KOPT-K1 (cell line): ENCODE results near the gene CRACR2A.

ENCODE experiments used
- H3K27ac ChIP-seq: fragments of 200-600 bp; sonication (generic); 2 replicates; pipeline ENCODE4 v1.5.1; 2016; ENCODE audit warnings: antibody characterized with exemption, mild to moderate bottlenecking, low read depth, low read length; ENCODE audit not compliant: poor library complexity, severe bottlenecking
- H3K36me3 ChIP-seq: fragments of 200-600 bp; sonication (generic); 2 replicates; pipeline ENCODE4 v1.5.1; 2017; ENCODE audit warnings: antibody characterized with exemption, mild to moderate bottlenecking, low read length, moderate library complexity; ENCODE audit not compliant: insufficient read depth
- H3K9me3 ChIP-seq: fragments of 200-600 bp; sonication (generic); 2 replicates; pipeline ENCODE4 v1.5.1; 2017; ENCODE audit warnings: antibody characterized with exemption, low read length, mild to moderate bottlenecking; ENCODE audit not compliant: insufficient read depth, poor library complexity, severe bottlenecking

CRACR2A gene

DNA sequence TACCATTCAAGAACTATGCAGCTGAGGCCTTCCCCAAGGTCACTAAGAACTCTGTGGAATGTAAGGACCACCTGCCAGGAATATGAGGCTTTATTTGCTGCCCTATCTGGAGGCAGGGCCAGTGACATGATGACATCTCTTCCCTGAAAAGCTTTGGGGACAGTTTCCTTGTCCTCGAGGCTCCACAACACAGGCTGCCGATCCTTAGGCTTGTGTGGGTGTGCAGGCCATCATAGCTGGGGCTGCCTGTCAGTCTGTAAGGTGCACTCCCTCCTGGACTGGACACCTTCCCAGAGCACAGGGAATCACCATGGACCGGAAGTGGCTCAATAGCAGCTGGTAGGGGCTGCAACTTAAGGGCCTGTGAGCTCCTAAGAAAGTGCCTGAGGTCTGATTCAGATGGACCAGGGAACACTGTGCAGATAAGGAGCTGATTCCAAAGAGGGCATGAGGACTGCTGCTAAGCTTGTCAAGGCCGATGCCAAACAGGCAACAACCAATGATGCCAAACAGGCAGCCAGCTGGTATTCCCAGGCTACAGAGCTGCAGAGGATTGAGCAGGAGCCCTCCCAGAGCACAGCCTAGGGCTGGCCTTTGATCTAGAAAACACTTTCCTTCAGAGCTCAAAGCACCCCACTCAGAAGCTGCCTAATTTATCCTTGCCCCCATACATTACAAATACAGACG, 84.3 kb downstream of the CRACR2A start:
- no peaks in the 10 kb centered on the region for H3K9me3 ChIP-seq
- peaks cover 86% of the 10 kb centered on the region for H3K36me3 ChIP-seq
- H3K27ac ChIP-seq: no peak overlapping the region

DNA sequence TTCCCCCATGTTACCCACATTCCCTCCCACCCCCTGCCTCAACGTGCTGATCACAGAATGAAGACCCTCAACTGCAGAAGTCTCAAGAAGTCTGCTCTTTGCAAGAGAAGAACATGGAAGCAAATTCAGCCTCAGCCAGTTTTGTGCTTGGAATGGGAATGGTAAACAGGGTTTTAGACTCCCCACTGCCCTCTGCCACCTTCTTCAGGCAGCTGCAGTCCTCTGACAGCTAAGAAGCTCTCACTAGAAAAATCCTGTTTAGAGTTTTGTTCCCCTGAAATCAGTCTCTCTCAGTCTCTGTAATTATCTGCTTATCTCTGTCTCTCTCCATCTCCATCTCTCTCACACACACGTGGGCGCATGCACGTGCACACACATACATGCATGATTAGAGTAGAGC, 85.4 kb downstream of the CRACR2A start:
- H3K36me3 ChIP-seq: peaks cover 81% of the 10 kb centered on the region
- no peaks in the 10 kb centered on the region for H3K9me3 ChIP-seq
- H3K27ac ChIP-seq: no peak overlapping the region

DNA sequence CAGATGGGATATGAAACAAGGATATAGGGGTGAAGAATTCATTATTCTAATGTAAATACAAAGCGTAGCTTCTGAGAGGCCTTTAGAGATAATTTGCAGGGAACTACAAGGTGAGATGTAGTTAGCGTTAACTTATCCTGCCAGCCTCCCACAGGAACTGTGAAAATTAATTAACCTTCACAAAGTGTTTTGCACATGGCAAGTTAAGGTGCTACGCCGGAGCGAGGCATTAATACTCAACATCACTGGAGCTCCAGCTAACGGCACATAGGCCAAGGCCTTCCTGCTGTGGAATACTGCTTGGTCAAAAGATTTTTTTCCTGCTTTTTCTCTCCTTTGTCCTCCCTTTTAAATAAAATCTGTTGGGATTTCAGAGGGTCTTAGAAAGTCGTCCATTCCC, 86.5 kb downstream of the CRACR2A start:
- Histone ChIP-seq H3K27ac (no peak overlapping the region), H3K36me3 (peaks cover 79% of the 10 kb centered on the region), H3K9me3 (no peaks in the 10 kb centered on the region)

DNA sequence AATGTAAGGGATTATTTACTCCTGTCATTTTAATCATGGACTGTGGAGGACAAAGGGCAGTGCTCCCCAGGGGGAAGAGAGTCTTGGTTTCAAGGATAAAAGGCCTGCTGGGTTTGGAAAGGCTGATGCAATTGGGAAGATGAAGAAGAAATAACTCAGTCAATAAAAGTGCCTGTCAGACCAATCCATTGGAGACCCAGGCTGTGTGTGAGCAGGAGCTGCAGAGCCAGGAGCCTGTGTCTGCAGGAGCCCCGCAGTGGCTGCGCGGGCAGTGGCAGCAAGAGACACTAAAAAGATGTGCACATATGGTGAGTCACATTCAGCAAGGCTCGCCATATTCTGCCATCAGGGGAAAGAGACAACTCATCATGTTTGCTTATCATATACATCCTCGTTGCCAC, 90.4 kb downstream of the CRACR2A start:
- H3K27ac ChIP-seq: no peak overlapping the region
- peaks cover 73% of the 10 kb centered on the region for H3K36me3 ChIP-seq
- H3K9me3 ChIP-seq: no peaks in the 10 kb centered on the region

DNA sequence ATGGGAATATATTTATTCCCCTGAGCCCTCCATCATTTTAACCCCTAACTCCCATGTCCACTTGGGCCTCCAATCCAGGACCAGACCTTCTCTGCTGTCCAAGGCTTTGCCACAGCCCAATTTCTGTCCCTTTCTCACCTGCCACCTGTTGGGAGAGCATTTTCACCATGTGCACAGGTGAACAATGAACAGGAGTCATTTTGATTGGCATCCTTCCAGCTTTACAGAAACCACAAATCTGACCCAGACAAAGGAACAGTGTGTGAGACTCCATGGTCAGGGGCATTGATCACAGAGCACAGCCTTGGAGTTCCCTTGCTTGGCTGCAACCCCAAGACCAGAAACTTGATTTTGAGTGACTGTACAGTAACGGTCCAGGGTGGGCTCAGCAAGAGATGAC, 91.9 kb downstream of the CRACR2A start:
- peaks cover 69% of the 10 kb centered on the region for H3K36me3 ChIP-seq
- H3K9me3 ChIP-seq: no peaks in the 10 kb centered on the region
- H3K27ac ChIP-seq: no peak overlapping the region

DNA sequence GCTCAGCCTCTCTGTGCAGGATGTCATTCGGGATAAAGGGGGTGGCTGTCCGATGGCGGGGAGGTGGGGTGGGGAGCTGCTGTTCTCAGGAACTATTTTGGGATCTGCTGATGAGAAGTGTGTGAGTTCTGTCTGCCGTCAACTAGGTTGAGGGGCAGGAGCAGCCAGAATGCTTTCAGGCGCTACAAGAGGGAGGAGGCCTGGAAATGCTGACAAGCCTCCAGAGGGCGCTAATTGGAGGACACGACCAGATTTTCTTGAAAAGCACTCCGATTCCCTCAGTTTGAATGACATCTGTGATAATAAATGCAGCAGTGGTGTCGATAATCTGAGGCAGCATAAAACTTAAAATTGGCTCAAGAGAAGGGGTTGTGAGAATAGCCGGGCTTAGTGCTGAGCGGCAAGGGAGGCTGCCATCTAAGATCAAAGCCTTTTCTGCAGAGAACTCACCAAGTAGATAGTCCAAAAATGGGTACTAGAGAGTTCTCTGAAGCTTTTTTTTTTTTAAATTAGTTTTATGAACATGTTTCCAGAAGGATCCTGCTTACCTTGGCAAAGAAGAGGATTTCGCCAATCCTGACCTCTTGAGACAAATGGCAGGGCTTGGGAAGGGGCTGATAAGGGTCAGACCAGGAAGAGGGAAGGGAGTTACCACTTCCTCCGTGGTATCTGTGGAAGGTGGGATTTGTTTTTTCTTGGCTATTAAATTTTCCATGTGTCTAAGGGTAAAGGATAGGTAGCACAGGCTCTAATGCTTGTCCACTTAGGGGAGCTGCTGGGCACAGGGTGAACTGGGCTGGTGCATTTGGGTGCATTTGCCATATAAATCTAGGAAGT, 94.4 kb downstream of the CRACR2A start:
- Histone ChIP-seq H3K36me3 (peaks cover 77% of the 10 kb centered on the region), H3K27ac (no peak overlapping the region), H3K9me3 (no peaks in the 10 kb centered on the region)

DNA sequence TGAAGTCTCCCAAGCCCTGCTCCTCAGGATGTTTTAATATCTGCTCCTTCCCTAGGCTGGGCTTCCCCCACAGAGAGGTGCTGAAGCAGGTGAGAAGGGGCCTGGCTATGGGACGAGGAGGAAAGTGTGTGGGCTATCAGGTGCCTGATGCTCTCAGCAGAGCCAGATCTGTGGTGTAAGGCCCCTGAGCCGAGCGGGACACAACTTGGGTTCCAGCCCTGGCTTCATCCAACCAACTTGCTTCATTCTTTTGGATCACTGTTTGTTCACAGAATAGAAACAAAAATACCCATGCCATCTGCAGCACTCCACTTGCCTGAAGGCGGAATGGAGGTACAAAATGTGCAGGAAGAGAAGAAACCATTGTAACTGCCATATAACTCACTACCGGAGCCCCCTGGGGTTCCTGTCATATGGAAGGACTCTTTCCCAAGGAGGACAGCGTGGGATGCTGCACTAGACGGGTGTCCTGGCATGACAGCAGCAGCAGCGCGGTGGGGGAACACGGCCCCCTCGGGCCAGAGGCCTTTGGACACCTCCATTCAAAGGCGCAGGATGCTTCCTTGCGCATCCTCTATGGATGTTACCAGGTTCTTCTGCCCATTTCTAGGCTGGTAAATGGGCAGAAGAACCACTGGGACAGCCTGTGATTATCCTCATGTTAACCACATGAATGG, 95.8 kb downstream of the CRACR2A start:
- H3K9me3 ChIP-seq: no peaks in the 10 kb centered on the region
- H3K36me3 ChIP-seq: peaks cover 82% of the 10 kb centered on the region
- H3K27ac ChIP-seq: no peak overlapping the region

DNA sequence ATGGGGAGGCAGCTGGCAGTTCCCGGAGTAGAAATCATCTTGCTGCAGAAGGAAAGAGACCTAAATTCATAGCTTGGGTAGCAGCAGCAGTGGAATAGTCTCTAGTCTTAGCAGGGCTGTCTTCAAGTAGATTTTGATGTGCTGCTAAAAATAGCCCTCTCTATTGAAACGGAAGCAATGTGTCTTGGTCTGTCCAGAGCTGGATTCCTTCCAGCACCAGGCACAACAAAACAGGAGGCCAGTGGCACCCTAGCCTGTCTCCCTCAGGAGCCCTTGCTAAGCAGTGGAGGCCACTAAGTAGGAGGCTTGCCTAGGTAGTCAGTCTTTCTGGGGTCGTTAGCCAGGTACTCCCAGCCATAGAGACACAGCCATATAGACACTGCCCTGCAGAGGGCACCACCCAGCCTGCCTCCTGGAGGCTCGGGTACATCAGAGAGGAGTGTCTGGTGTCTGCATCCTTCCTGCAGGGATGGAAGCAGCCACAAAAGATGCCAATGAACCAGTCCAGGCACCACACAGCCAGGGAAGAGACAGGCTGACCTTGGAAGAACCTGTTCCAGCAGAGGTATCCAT, 97.5 kb downstream of the CRACR2A start:
- H3K27ac ChIP-seq: no peak overlapping the region
- peaks cover 86% of the 10 kb centered on the region for H3K36me3 ChIP-seq
- H3K9me3 ChIP-seq: no peaks in the 10 kb centered on the region

DNA sequence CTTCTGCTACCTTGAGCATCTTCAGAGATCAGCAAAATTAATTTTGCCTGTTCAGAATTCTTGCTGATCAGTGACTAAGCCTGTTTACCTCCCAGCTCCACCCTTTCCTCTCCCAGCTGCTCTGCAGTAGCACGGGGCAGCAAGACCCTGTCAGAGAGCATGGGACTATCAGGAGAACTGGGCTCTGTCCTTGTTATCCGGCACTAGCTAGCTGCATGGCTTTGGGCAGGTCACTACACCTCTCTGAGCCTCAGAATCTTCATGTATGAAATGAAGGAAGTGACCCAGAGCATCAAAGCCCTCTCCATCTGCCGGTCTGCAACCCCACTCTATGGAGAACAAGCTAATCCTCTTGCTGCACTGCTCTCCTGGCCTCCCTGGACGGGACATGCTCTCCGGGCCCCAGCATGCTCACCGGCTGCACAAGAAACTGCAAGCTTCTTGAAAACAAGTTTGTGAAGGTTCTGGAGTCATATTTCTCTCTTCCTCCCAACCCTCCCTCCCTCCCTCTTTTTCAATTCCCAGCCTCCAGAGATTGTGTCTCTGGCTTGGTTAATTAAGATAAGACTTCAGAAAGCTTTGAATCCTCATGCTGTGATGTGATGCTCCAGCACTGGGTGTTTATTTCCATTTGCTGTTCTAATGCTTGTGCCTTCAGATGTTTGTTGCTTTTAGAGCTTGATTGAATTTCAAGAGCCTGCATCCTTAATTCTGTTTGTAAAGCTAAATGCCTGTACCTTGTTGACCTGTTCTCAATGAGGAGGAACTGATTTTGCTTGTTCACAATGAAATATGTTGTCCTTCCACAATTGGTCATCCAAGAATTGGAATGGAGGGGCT, 101.1 kb downstream of the CRACR2A start:
- no peaks in the 10 kb centered on the region for H3K9me3 ChIP-seq
- peaks cover 88% of the 10 kb centered on the region for H3K36me3 ChIP-seq
- no peak overlapping the region for H3K27ac ChIP-seq

DNA sequence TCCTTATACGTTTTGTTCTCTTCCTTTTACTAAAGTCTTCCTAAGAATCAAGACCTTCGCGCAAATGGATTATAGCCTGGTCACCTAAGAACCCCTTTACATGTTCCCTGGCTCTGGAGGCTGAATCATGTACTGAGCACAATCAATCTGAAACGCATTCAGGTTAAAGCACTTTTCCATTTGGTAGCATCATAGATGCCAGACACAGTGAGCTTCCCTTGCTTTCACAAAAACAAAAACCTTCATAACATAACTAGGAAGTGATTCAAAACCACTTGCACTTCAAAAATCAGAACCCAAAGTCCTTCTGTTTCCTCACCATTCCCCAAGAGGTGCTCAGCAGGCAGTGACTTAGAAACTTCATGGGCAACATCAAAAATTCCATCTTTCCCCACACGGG, 105.4 kb downstream of the CRACR2A start:
- Histone ChIP-seq H3K36me3 (peaks cover 60% of the 10 kb centered on the region), H3K27ac (no peak overlapping the region), H3K9me3 (no peaks in the 10 kb centered on the region)

DNA sequence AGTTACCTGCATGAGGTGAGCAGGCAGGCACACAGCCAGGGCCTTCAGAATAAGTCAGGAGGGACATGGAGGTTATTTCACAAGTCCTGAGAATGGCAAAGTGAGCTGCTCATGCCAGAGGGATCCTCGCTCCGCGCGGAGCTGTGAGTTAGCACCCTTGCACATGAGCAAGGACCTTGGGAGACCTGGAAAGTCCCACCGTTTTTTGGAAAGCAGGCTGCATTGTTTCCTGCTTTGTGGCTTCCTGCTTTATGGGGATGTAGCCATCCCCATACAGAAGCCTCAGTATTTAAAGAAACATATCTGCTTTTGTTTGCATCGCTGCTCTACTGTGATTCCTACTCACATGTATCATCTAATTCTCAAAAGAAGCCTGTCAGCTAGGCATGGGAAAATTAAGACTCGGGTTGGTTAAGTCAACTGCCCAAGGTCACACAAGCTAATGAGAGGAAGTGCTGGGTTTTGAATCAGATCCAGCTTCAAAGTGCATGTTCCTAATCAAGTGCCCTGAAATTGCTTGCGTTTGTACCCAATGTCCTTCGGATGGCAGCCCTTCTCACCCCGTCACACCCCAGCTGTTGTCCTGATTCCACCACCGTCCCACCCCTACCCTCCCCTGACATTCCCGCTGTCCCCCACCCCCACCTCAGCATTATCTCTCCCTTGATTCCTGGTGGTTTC, 106.2 kb downstream of the CRACR2A start:
- H3K36me3 ChIP-seq: peaks cover 54% of the 10 kb centered on the region
- H3K27ac ChIP-seq: no peak overlapping the region
- no peaks in the 10 kb centered on the region for H3K9me3 ChIP-seq

DNA sequence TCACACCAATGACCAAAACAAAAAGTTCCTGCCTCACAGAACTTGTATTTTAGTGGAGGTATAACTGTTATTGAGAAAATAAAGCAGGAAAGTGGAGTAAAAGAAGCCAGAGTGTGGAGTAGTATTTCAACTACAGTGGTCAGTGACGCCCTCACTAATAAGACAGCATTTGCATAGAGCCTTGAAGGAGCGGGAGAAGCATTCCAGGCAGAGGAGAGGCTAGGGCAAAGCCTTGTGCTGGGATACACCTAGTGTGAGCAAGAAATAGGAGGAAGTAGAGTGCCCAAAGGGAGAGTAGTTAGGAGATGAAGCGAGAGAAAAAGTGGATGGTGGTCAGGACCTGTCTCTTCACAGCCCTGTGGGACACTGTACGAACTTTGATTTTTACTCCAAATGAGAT, 107.8 kb downstream of the CRACR2A start:
- Histone ChIP-seq H3K36me3 (peaks cover 40% of the 10 kb centered on the region), H3K9me3 (no peaks in the 10 kb centered on the region), H3K27ac (no peak overlapping the region)

DNA sequence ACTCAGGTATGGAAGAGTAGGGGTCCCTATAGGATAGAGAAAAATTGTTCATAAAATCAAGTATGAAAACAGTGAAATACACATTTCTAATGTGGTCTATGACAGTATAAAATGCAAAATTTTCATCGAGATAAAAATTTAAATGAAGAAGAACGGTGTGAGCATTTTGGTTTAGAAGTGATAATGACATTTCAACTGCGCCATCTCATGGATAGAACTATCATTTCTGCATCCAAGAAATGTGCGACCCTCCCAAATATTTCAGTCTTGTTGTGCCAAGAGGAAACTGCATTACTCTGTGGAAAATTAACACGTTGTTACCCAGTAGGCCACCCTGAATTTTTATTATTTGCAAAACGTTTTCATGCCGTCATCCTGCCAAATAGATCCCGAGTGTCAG, 108.8 kb downstream of the CRACR2A start:
- Histone ChIP-seq H3K9me3 (no peaks in the 10 kb centered on the region), H3K27ac (no peak overlapping the region), H3K36me3 (peaks cover 30% of the 10 kb centered on the region)

DNA sequence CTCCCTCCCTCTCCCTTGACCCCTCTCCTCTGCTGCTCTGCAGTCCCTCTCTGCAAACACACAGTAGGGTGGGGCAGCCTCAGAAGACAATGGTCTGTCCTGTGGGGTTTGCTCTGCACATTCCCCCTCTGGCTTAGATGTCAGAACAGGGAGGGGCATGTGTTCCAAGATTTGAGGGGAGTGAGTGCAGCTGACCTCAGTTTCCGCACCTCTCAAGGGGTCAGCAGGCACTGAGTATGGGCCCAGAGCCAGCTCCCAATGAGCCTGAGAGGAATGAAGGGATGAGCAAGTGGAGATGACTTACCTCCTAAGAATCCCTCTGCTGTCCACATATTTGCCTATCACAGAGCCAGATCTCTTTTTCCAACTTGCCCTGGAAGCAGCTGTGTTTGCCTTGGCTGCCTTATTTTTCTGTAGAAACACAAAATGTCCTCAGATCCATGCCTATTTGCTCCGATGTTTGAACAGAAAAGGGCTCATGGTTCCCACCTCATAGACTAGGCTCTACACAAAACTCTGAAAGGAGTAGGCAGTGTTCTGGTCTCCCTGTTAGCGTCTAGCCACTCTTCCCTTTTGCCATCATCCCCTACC, 111.4 kb downstream of the CRACR2A start:
- H3K9me3 ChIP-seq: no peaks in the 10 kb centered on the region
- H3K27ac ChIP-seq: no peak overlapping the region
- H3K36me3 ChIP-seq: peaks cover 24% of the 10 kb centered on the region; the same call in 1 of the 2 replicates
